Mesothelial cell of epicardium (in vitro differentiated cells): ENCODE results near the gene FGF14. TPM values are rescaled to one million over a fixed set of nuclear protein-coding genes. Genes with fewer than 3 reads are reported as not detected.

Source experiments
- DNase-seq, 2 experiments: peaks; one replicate each; pipeline ENCODE4 v3.0.0; 2021; ENCODE audit warnings: low spot score in 2 of 2; ENCODE audit not compliant: unreplicated experiment in 2 of 2
- H3K27ac Mint-ChIP-seq: 2 replicates; pipeline ENCODE4 v1.8.0; 2021; ENCODE audit warnings: mixed read lengths
- H3K27me3 Mint-ChIP-seq: 2 replicates; pipeline ENCODE4 v1.8.0; 2021; ENCODE audit warnings: low read depth, mixed read lengths
- H3K36me3 Mint-ChIP-seq: 2 replicates; pipeline ENCODE4 v1.8.0; 2021; ENCODE audit warnings: mixed read lengths
- H3K4me1 Mint-ChIP-seq: 2 replicates; pipeline ENCODE4 v1.8.0; 2021; ENCODE audit warnings: mixed read lengths
- H3K4me3 Mint-ChIP-seq: 2 replicates; pipeline ENCODE4 v1.8.0; 2021; ENCODE audit warnings: mild to moderate bottlenecking, moderate library complexity, mixed read lengths
- H3K9me3 Mint-ChIP-seq: 2 replicates; pipeline ENCODE4 v1.8.0; 2021; ENCODE audit warnings: mixed read lengths
- total RNA-seq: library from RNA; stranded (reverse); gene quantifications from 3 replicates; pipeline ENCODE4 v1.2.1, GENCODE V29; 2021
- TF ChIP-seq, protein P1 (sequence below): fragments of 200-600 bp; sonication (generic); IDR thresholded peaks from one replicate; pipeline ENCODE4 v1.5.0; 2021; ENCODE audit warnings: antibody characterized with exemption; ENCODE audit not compliant: unreplicated experiment

The FGF14 gene
- total RNA-seq, 1 donor from 2014 or later, result 0.02 TPM

DNA sequence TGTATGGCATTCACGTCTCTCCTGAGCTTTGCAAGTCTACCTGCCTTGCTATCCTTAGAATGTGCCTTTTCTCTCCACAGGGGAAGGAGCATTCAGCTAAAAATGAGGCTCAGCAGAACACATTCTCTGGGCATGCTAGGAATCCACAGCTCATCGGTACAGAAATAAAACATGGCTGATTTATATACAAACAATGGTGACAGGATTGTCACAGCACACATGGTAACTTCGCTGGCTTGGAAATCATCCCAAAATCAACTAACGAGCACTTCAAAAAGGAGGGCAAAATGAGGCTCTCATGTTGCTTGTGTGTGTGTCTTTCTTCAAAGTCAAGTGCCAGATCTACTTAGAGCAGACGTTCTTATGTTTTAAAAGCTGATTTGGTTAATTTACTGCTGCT lies 373.0 kb downstream of the FGF14 start:
- TF ChIP-seq, protein P1, sequence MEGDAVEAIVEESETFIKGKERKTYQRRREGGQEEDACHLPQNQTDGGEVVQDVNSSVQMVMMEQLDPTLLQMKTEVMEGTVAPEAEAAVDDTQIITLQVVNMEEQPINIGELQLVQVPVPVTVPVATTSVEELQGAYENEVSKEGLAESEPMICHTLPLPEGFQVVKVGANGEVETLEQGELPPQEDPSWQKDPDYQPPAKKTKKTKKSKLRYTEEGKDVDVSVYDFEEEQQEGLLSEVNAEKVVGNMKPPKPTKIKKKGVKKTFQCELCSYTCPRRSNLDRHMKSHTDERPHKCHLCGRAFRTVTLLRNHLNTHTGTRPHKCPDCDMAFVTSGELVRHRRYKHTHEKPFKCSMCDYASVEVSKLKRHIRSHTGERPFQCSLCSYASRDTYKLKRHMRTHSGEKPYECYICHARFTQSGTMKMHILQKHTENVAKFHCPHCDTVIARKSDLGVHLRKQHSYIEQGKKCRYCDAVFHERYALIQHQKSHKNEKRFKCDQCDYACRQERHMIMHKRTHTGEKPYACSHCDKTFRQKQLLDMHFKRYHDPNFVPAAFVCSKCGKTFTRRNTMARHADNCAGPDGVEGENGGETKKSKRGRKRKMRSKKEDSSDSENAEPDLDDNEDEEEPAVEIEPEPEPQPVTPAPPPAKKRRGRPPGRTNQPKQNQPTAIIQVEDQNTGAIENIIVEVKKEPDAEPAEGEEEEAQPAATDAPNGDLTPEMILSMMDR, result no peak
- no peaks in the 10 kb centered on the region for H3K9me3 Mint-ChIP-seq
- H3K4me1 Mint-ChIP-seq, result no peaks in the 10 kb centered on the region
- no peaks in the 10 kb centered on the region for H3K36me3 Mint-ChIP-seq
- no peak overlapping the region for H3K27ac Mint-ChIP-seq
- no peak overlapping the region for H3K4me3 Mint-ChIP-seq
- H3K27me3 Mint-ChIP-seq, result peaks cover 49% of the 10 kb centered on the region
- no peak for DNase-seq

DNA sequence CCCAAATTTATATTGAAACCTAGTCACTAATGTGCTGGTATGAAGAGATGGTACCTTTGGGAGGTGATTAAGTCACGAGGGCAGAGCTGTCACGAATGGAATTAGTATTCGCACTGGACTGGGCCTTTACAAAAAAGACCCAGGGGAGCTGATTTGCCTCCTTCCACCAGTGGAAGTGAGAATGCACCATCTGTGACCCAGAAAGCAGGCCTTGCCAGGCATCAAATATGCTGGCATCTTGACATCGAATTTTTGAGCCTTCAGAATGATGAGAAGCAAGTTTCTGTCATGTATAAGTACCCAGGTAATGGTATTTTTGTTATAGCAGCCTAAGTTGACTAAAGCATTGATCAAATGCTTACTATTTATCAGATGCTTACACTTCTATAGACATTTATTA lies 373.6 kb downstream of the FGF14 start:
- TF ChIP-seq, protein P1, result no peak
- no peak for DNase-seq
- no peaks in the 10 kb centered on the region for H3K36me3 Mint-ChIP-seq
- H3K27me3 Mint-ChIP-seq, result peaks cover 46% of the 10 kb centered on the region
- H3K4me3 Mint-ChIP-seq, result no peak overlapping the region
- H3K9me3 Mint-ChIP-seq, result no peaks in the 10 kb centered on the region
- no peak overlapping the region for H3K27ac Mint-ChIP-seq
- H3K4me1 Mint-ChIP-seq, result no peaks in the 10 kb centered on the region

DNA sequence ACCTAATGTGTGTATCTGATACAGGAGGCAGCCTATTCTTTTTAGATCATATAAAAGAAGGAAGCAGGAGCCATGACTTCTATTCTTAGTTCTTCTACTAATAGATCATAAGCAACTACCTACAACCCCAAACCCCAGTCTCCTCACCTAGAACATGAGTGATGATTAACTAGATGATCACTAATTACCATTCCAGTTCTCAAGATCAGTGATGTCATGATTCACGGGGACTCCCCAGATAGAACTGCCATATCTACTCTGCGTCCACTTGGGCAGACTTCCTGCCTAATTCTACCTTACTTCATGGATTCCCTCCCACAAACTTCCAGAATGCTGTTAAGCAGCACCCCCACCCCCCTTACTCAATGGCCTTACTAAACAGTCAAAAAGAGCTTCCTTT lies 380.1 kb downstream of the FGF14 start:
- Mint-ChIP-seq H3K27me3 (peaks cover 13% of the 10 kb centered on the region), H3K4me1 (no peaks in the 10 kb centered on the region), H3K9me3 (peaks cover 41% of the 10 kb centered on the region), H3K4me3 (no peak overlapping the region), H3K36me3 (no peaks in the 10 kb centered on the region), H3K27ac (no peak overlapping the region)
- TF ChIP-seq, protein P1, result no peak
- no peak for DNase-seq

DNA sequence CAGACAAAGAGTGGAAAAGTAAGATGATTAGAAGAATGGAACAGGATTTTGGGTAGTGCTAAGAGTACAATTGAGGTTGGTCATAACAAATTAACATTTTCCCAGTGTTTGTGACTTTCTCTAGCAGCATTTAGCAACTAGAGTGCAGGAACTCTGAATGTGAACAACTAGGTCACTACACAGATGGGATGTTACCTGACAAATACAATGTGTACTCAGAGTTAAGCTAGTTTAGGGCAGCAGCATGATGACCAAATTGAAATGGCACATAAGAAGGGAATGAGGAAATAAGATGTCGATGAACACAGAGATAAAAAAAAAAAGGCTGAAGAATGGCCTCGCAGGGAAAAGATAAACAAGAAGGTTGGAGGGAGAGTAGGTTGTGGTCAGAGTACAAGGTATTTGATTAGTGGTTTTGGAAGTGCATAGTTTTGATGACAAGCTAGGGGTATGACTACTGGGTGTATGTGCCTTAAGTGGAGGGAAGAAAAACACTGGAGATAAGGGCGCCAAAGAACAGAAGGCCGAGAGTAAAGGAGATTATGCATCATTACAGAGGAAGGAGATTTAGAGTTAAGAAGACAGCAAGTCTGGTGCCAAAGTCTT lies 381.1 kb downstream of the FGF14 start:
- Mint-ChIP-seq H3K4me3 (no peak overlapping the region), H3K4me1 (no peaks in the 10 kb centered on the region), H3K9me3 (peaks cover 44% of the 10 kb centered on the region), H3K27me3 (peaks cover 10% of the 10 kb centered on the region), H3K36me3 (no peaks in the 10 kb centered on the region), H3K27ac (no peak overlapping the region)
- TF ChIP-seq, protein P1, result no peak
- no peak for DNase-seq

DNA sequence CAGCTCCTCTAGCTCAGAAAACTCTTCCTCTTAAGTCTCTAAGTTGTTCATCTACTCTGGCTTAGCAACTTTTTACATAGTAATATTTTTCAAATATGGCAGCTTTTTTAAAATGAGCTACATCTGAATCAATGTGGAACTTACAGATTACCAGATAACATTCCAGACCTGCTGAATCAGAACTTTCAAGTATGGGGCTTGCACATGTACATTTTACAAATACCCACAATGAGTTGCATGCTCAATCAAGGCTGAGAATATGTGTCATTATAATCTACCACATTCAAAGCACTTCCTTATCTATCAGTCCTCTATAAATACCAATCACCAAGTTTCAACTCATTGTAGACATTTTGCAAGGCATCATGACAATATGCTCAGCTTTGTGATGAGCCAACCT lies 383.1 kb downstream of the FGF14 start:
- no peaks in the 10 kb centered on the region for H3K36me3 Mint-ChIP-seq
- peaks cover 10% of the 10 kb centered on the region for H3K27me3 Mint-ChIP-seq
- H3K27ac Mint-ChIP-seq, result no peak overlapping the region
- TF ChIP-seq, protein P1, result no peak
- no peak for DNase-seq
- H3K9me3 Mint-ChIP-seq, result peaks cover 44% of the 10 kb centered on the region
- H3K4me3 Mint-ChIP-seq, result no peak overlapping the region
- no peaks in the 10 kb centered on the region for H3K4me1 Mint-ChIP-seq

DNA sequence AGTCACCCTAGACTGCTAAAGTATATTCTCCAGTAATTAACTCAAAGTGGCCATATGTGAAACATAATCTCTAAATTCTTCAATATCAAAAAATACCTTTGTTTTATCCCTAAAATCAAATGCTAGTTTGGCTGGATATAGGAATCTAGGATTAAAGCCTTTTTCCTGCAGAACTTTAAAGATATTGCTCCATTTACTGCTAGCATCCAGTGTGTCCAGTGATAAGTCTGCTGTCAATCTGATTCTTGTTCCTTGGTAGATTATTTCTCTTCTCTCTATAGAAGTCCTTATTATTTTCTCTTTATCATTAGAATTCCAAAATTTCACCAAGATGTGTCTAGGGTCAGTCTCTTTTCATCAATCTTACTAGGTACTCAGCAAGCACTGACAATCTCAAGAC lies 384.6 kb downstream of the FGF14 start:
- Mint-ChIP-seq H3K27me3 (peaks cover 10% of the 10 kb centered on the region), H3K4me3 (no peak overlapping the region), H3K9me3 (peaks cover 44% of the 10 kb centered on the region), H3K4me1 (no peaks in the 10 kb centered on the region), H3K36me3 (no peaks in the 10 kb centered on the region), H3K27ac (no peak overlapping the region)
- no peak for DNase-seq
- TF ChIP-seq, protein P1, result no peak
